Heart left ventricle (tissue), 16 donors: ENCODE data around the gene TSNAX. TPM values are rescaled to one million over a fixed set of nuclear protein-coding genes. Genes with fewer than 3 reads are reported as not detected.
"Not testable (repeated sequence)": the region's sequence is repeated elsewhere in the genome, so short reads cannot be mapped to it uniquely, and the experiment has no call there.

Experiments
- ATAC-seq, 4 donors: fragments of 200-7000 bp; cut with Tn5 transposase; one replicate each; pipeline ENCODE4 v1.9.1; 2020 to 2022; ENCODE audit warnings: moderate library complexity in 4 of 4, mild to moderate bottlenecking in 3 of 4, moderate number of reproducible peaks in 1 of 4
- DNase-seq, 5 donors: peaks; one replicate each; pipeline ENCODE4 v3.0.0-alpha.2; 2020
- H3K27ac ChIP-seq, 12 donors: fragments of 200-600 bp; sonication (generic) in 4 of 12; one replicate each; pipeline versions ENCODE4 v1.5.0 to v1.8.0; 2016 to 2022; ENCODE audit warnings: mild to moderate bottlenecking in 2 of 12
- H3K27me3 ChIP-seq, 9 donors: fragments of 200-600 bp; sonication (generic) in 2 of 9; one replicate each; pipeline versions ENCODE4 v1.5.1 to v1.8.0; 2016 to 2022; ENCODE audit warnings: mild to moderate bottlenecking in 3 of 9
- H3K36me3 ChIP-seq, 9 donors: fragments of 200-600 bp; sonication (generic) in 2 of 9; one replicate each; pipeline versions ENCODE4 v1.5.0 to v1.8.0; 2018 to 2022; ENCODE audit warnings: mild to moderate bottlenecking in 2 of 9
- H3K4me1 ChIP-seq, 12 donors: fragments of 200-600 bp; sonication (generic) in 4 of 12; one replicate each; pipeline versions ENCODE4 v1.5.0 to v1.8.0; 2016 to 2022; ENCODE audit warnings: mild to moderate bottlenecking in 3 of 12
- H3K4me3 ChIP-seq, 12 donors: fragments of 200-600 bp; sonication (generic) in 4 of 12; one replicate each; pipeline versions ENCODE4 v1.5.0 to v1.8.0; 2017 to 2022; ENCODE audit warnings: mild to moderate bottlenecking in 9 of 12, moderate library complexity in 4 of 12
- H3K9me3 ChIP-seq, 12 donors: fragments of 200-600 bp; sonication (generic) in 4 of 12; one replicate each; pipeline versions ENCODE4 v1.5.0 to v1.8.0; 2016 to 2022; ENCODE audit warnings: mild to moderate bottlenecking in 1 of 12
- POLR2A ChIP-seq, 2 donors: fragments of 450-650 bp; IDR thresholded peaks; one replicate each; pipeline ENCODE4 v1.6.1; 2017; ENCODE audit warnings: antibody characterized with exemption in 2 of 2, mild to moderate bottlenecking in 2 of 2, moderate library complexity in 2 of 2
- WGBS, 4 donors: extraction: QIAGEN DNeasy Blood & Tissue Kit in 2 of 4; methylation state at CpG; one replicate each; pipeline versions ENCODE4 v1.1.5 to v1.1.7; 2013 to 2018; 5-methylcytosine and 5-hydroxymethylcytosine counted together
- intact Hi-C, 10 donors: fragments of 100-400 bp; cut with DNase I; formaldehyde crosslinking; loops; one replicate each; pipeline versions ENCODE4 v1.11.1 to v1.14.2; 2022
- polyA plus RNA-seq, 2 donors: library from polyadenylated mRNA; stranded (reverse); fragments of 200-250 nt; gene quantifications; one replicate each; pipeline ENCODE4 v1.2.3, GENCODE V29; 2013
- total RNA-seq, 9 donors: library from RNA; depleted of rRNA in 2 of 9; stranded (reverse); fragments of >200 nt in 2 of 9; fragmentation: NEBNext Ultra II Directional in 3 of 9; extraction: Animal tissue kit (Norgen Biotek cat#: 25700) in 3 of 9; gene quantifications; one replicate each; pipeline versions ENCODE4 v1.1.0 to v1.2.4, GENCODE V29; 2016 to 2023
- TF ChIP-seq, protein P1 (sequence below), 12 donors: fragments of 200-600 bp; sonication (generic) in 4 of 12; IDR thresholded peaks; one replicate each; pipeline versions ENCODE4 v1.5.0 to v1.8.0; 2018 to 2022; ENCODE audit warnings: antibody characterized with exemption in 12 of 12, mild to moderate bottlenecking in 5 of 12
- donor health status: ischemic (EF 13 %, LVEDD 7.1; RV severe dilation, severe dysfunction).
- donor health status: healthy with polysubstance abuse.
- donor health status: DM: no; HTN: yes; CAD: no.
- donor health status: DM: no; HTN: no; CAD: no.
- donor health status: ischemic (EF 25% LVEDD 6.9; RV normal size, moderate dysfunction).
- donor health status: ischemic (EF 25% LVEDD 5.7; RV mildly dilated, moderate dysfunction).
- donor health status: healthy.
- donor health status: DM: yes; HTN: yes; CAD: no.
- donor health status: ischemic (EF 35%, LVEDD 5.7; RV mildly dilated, moderate dysfunction).
- donor health status: nonischemic (EF 11% LVEDD 7.7; RV severe dilation, severe dysfunction).
- donor health status: DM: yes; HTN: yes; CAD: no.
- donor health status: PGD.
- donor health status: ischemic (EF 29% LVEDD 5.4; RV normal size, mild dysfunction).
- donor health status: nonischemic (EF 23%, LVEDD 6.1; RV moderate dilation, normal function).

The TSNAX gene
- total and polyA plus RNA-seq, 11 donors = 9.7 to 43.5 (median 31.7) TPM

DNA sequence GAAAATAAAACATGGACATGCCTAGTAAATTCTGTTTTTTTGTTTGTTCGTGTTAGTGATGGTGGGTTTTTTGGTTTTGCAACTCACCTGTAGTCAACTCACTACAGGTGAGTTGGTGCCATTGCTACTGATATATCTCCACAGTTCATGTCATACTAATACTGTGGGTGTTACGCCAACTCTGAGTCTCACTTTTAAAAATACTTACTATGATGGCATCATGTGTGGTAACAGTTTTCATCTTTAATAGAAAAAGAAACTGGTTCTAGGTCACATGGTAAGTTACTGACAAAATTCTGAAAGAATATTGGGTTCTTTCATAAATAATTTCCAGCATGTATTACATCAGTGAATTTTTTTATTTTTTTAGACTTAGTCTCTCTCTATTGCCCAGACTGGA, 38.0 kb downstream of the TSNAX start:
- no peak for ATAC-seq
- H3K4me1 ChIP-seq = peaks cover 0 to 5% (median 0%) of the 10 kb centered on the region in 12 donors
- no peaks in the 10 kb centered on the region for H3K9me3 ChIP-seq
- no peak for DNase-seq
- intact Hi-C loops = no loop called here
- no peak overlapping the region for H3K4me3 ChIP-seq
- peaks cover 0 to 63% (median 53%) of the 10 kb centered on the region in 9 donors for H3K36me3 ChIP-seq
- no peaks in the 10 kb centered on the region for H3K27me3 ChIP-seq
- TF ChIP-seq, protein P1, sequence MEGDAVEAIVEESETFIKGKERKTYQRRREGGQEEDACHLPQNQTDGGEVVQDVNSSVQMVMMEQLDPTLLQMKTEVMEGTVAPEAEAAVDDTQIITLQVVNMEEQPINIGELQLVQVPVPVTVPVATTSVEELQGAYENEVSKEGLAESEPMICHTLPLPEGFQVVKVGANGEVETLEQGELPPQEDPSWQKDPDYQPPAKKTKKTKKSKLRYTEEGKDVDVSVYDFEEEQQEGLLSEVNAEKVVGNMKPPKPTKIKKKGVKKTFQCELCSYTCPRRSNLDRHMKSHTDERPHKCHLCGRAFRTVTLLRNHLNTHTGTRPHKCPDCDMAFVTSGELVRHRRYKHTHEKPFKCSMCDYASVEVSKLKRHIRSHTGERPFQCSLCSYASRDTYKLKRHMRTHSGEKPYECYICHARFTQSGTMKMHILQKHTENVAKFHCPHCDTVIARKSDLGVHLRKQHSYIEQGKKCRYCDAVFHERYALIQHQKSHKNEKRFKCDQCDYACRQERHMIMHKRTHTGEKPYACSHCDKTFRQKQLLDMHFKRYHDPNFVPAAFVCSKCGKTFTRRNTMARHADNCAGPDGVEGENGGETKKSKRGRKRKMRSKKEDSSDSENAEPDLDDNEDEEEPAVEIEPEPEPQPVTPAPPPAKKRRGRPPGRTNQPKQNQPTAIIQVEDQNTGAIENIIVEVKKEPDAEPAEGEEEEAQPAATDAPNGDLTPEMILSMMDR (IDR thresholded peaks at IDR 0.05) = no peak
- no peak for TF ChIP-seq POLR2A (IDR thresholded peaks at IDR 0.05)
- WGBS, 4 donors = 96 to 100% (median 98%) methylated on average over 2 of the region's 2 CpGs
- H3K27ac ChIP-seq = no peak overlapping the region

DNA sequence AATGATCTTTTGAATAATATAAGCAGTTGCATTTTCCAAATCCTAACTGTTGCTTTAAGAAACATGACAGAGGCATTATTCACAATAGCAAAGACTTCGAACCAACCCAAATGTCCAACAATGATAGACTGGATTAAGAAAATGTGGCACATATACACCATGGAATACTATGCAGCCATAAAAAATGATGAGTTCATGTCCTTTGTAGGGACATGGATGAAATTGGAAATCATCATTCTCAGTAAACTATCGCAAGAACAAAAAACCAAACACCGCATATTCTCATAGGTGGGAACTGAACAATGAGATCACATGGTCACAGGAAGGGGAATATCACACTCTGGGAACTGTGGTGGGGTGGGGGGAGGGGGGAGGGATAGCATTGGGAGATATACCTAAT, 41.8 kb downstream of the TSNAX start:
- WGBS, 4 donors = 94 to 100% (median 97%) methylated on average over 3 of the region's 3 CpGs
- Histone ChIP-seq H3K36me3 (peaks cover 0 to 29% (median 19%) of the 10 kb centered on the region in 9 donors), H3K4me1 (peaks cover 0 to 11% (median 0%) of the 10 kb centered on the region in 12 donors)
- H3K9me3 ChIP-seq, H3K27ac ChIP-seq, DNase-seq, ATAC-seq, H3K4me3 ChIP-seq, intact Hi-C loops, H3K27me3 ChIP-seq: not testable (repeated sequence)

DNA sequence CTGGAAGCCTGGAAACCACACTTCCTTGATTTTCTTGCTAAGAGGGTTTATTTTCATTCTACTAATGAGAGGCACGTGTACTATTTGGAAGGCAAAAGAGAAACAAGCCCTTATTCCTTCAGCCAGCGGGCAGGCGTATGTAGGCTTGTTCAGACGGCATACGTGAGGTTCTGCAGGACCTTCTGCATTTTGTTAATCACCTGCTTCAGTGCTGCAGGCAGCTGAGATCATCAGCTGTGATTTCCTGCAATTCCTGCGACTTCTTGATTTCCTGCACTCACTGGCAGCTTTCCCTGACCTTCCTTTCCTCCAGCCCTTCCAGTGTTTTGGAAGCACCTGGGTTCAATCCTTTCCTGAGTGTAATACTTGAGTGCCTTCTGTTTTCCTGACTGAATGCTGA, 43.4 kb downstream of the TSNAX start:
- TF ChIP-seq, protein P1 (IDR thresholded peaks at IDR 0.05) = no peak
- TF ChIP-seq POLR2A (IDR thresholded peaks at IDR 0.05) = no peak
- WGBS, 4 donors = 57 to 69% (median 62%) methylated on average over 6 of the region's 6 CpGs
- no peaks in the 10 kb centered on the region for H3K27me3 ChIP-seq
- H3K9me3 ChIP-seq = no peaks in the 10 kb centered on the region
- ATAC-seq (peak in 3 of 4 donors; percentile 41 to 92 (median 51)), DNase-seq (peak in 1 of 5 donors; percentile 37)
- peak overlapping the region in 4 of 12 donors; percentile 3 to 58 (median 42) for H3K27ac ChIP-seq
- peaks cover 0 to 13% (median 6%) of the 10 kb centered on the region in 9 donors for H3K36me3 ChIP-seq
- H3K4me3 ChIP-seq = no peak overlapping the region
- intact Hi-C loops = no loop called here
- peaks cover 0 to 11% (median 0%) of the 10 kb centered on the region in 12 donors for H3K4me1 ChIP-seq

DNA sequence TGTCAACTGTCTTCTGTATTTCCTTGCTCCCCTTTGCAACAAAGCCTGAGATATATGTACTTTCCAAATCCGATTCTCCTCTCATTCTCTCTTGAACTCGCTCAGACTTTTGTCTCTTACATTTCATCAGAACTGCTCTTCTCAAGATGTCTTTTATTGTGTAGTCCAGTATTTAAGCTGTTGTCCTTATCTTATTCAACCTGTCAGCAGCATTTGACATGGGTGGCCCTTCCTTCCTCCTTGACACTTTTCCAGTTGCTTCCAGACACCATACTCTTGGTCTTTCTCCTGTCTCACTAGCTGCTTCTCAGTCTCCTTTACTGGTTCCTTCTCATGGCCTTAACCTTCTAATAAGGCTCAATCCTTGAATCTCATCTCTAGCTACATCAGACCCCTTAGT, 47.0 kb downstream of the TSNAX start:
- DNase-seq = no peak
- Histone ChIP-seq H3K27me3 (no peaks in the 10 kb centered on the region), H3K4me3 (no peak overlapping the region), H3K27ac (no peak overlapping the region), H3K9me3 (no peaks in the 10 kb centered on the region), H3K36me3 (no peaks in the 10 kb centered on the region), H3K4me1 (peaks cover 0 to 11% (median 0%) of the 10 kb centered on the region in 12 donors)
- WGBS, 4 donors = 64 to 73% (median 68%) methylated on average over 2 of the region's 2 CpGs
- TF ChIP-seq POLR2A (IDR thresholded peaks at IDR 0.05) = no peak
- TF ChIP-seq, protein P1 (IDR thresholded peaks at IDR 0.05) = no peak
- no peak for ATAC-seq
- intact Hi-C loops = no loop called here
